Right lobe of liver (tissue), 6 donors: Measurements from ENCODE around the gene MTARC1. TPM values are rescaled to one million over a fixed set of nuclear protein-coding genes. Genes with fewer than 3 reads are reported as not detected.

Experiments
- ATAC-seq, 4 donors: fragments of 200-7000 bp; cut with Tn5 transposase; one replicate each; pipeline ENCODE4 v1.9.1; 2020; ENCODE audit warnings: mild to moderate bottlenecking in 4 of 4, moderate library complexity in 4 of 4
- DNase-seq, 3 donors: peaks; one replicate each; pipeline ENCODE4 v3.0.0-alpha.2; 2020
- H3K27ac ChIP-seq, 3 donors: fragments of 200-600 bp; one replicate each; pipeline ENCODE4 v1.8.0; 2022
- H3K27me3 ChIP-seq, 2 donors: fragments of 200-600 bp; one replicate each; pipeline ENCODE4 v1.8.0; 2022
- H3K36me3 ChIP-seq, 4 donors: fragments of 200-600 bp; sonication (generic) in 1 of 4; one replicate each; pipeline versions ENCODE4 v1.5.1 to v1.8.0; 2017 to 2022; ENCODE audit warnings: control low read depth in 1 of 4
- H3K4me1 ChIP-seq, 4 donors: fragments of 200-600 bp; sonication (generic) in 1 of 4; one replicate each; pipeline versions ENCODE4 v1.5.1 to v1.8.0; 2017 to 2022; ENCODE audit warnings: control low read depth in 1 of 4
- H3K4me3 ChIP-seq, 3 donors: fragments of 200-600 bp; one replicate each; pipeline ENCODE4 v1.8.0; 2022
- H3K9me3 ChIP-seq, 4 donors: fragments of 200-600 bp; sonication (generic) in 1 of 4; one replicate each; pipeline versions ENCODE4 v1.5.1 to v1.8.0; 2017 to 2022; ENCODE audit warnings: control low read depth in 1 of 4
- POLR2A ChIP-seq: fragments of 450-650 bp; IDR thresholded peaks from one replicate; pipeline ENCODE4 v1.6.1; 2017; ENCODE audit warnings: antibody characterized with exemption, mild to moderate bottlenecking
- WGBS: methylation state at CpG from one replicate; pipeline ENCODE4 v1.1.6; 2018; ENCODE audit warnings: low coverage, low lambda C conversion rate; ENCODE audit not compliant: insufficient coverage; ENCODE audit errors: missing lambda C conversion rate; 5-methylcytosine and 5-hydroxymethylcytosine counted together
- intact Hi-C, 2 donors: fragments of 100-400 bp; cut with DNase I; formaldehyde crosslinking; loops; one replicate each; pipeline versions ENCODE4 v1.11.2 to v1.14.1; 2022
- total RNA-seq, 6 experiments: library from RNA; depleted of rRNA in 2 of 6; stranded (reverse); fragments of >200 nt in 2 of 6; fragmentation: NEBNext Ultra II Directional in 3 of 6; extraction: Animal tissue kit (Norgen Biotek cat#: 25700) in 3 of 6; gene quantifications; one replicate each; pipeline versions ENCODE4 v1.1.0 to v1.2.4, GENCODE V29; 2016 to 2023
- TF ChIP-seq, protein P1 (sequence below), 4 donors: fragments of 200-600 bp in 3 of 4; fragments of 450-650 bp in 1 of 4; IDR thresholded peaks; one replicate each; pipeline versions ENCODE4 v1.5.1 to v1.8.0; 2016 to 2022; ENCODE audit warnings: antibody characterized with exemption in 4 of 4, mild to moderate bottlenecking in 2 of 4
- donor health status: DM: no; HTN: yes; CAD: no.
- donor health status: DM: no; HTN: no; CAD: no.
- donor health status: DM: no; HTN: no; CAD: no.
- donor health status: DM: no; HTN: yes; CAD: no.
- donor health status: DM: no; HTN: yes; CAD: no.

MTARC1 gene
- total RNA-seq, 6 experiments from 2014 or later = 14.5 to 83.6 (median 35.2) TPM

DNA sequence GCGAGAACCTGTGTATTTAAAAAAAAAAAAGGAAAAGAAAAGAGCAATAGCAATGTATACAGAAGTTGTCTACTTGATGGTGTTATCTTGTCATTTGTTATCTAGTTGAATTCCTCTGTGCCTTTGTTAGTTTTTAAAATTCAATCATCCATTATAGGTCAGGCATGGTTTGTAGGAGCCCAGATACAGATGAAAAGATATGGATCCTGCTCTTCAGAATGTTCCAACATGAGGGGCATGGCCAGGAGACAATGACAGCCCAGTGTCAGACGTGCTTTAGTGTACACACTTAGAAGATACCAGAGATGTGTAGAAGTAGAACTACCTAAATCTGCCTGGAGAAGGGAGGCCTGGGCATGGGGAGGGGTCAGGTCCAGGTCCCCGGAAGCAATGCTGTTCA lies 22.0 kb upstream of the MTARC1 start:
- no peak for TF ChIP-seq POLR2A
- TF ChIP-seq, protein P1, sequence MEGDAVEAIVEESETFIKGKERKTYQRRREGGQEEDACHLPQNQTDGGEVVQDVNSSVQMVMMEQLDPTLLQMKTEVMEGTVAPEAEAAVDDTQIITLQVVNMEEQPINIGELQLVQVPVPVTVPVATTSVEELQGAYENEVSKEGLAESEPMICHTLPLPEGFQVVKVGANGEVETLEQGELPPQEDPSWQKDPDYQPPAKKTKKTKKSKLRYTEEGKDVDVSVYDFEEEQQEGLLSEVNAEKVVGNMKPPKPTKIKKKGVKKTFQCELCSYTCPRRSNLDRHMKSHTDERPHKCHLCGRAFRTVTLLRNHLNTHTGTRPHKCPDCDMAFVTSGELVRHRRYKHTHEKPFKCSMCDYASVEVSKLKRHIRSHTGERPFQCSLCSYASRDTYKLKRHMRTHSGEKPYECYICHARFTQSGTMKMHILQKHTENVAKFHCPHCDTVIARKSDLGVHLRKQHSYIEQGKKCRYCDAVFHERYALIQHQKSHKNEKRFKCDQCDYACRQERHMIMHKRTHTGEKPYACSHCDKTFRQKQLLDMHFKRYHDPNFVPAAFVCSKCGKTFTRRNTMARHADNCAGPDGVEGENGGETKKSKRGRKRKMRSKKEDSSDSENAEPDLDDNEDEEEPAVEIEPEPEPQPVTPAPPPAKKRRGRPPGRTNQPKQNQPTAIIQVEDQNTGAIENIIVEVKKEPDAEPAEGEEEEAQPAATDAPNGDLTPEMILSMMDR (IDR thresholded peaks at IDR 0.05) = no peak
- peaks cover 0 to 17% (median 10%) of the 10 kb centered on the region in 4 donors for H3K36me3 ChIP-seq
- H3K27me3 ChIP-seq = no peaks in the 10 kb centered on the region
- H3K4me3 ChIP-seq = no peak overlapping the region
- peak overlapping the region in 1 of 3 donors; percentile 87 for H3K27ac ChIP-seq
- H3K9me3 ChIP-seq = no peaks in the 10 kb centered on the region
- ATAC-seq = no peak
- 88% methylated on average over 3 of the region's 3 CpGs for WGBS
- no peak for DNase-seq
- intact Hi-C loops = no loop called here
- peaks cover 0 to 75% (median 29%) of the 10 kb centered on the region in 4 donors for H3K4me1 ChIP-seq

DNA sequence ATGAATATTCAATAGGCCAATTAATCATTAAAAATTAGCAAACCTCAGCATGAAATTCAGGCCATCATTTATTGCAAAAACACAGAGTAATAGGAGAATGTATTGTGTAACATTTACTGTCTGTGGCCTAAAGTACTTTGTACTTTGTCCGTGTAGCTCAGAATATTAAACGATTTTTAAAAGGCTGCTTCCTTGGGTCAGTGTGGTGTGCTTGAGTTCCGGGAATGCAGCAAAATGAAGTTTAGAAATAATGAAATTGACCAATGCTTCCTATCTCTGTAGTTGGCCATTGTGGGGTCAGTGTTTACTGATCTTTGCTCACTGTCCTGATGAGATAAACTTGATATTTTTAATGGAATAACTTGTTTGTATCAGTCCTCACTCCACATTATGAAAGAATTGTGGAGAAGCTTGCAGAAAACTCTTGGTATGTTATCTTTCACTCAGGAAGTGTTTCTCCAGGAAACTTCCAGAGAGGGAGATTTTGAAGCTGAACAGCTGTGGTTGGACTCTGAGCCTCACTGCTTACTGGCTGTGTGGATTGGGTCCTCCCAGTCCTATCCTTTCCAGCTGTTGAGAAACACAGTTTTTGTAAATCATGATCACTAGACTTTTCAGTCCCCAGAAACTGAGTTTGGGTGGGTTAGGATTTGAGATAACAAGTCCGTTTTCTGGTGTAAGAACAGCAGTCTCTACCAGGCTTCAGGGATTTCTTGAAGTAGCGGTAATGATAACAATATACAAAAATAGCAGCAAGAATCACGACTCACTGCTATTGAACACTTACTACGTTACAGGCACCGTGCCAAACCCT lies 19.2 kb upstream of the MTARC1 start:
- DNase-seq = peak in 1 of 3 donors; percentile 71
- 18% methylated on average over 8 of the region's 8 CpGs for WGBS
- intact Hi-C loops = no loop called here

DNA sequence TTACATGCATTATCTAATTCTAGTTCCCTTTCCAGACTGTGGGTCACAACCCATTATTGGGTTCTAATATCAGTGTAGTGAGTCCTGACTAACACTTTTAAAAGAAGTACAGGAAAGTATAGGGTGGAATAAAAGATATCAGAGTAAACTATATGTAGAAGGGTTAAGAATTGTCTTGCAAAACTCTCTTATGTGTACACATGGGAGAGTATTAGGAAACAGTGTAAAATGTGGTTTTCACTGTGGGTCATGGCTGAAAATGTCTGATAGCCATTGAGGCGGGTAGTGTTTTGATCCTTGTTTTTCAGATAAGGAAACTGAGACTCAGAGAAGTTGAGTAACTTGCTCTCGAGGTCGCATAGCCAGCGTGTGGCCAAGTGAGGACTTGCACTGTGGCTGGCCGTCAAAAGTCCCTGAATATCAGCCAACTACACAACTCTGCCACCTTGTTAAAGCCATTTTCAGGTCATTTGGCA lies 18.5 kb upstream of the MTARC1 start:
- 6% methylated on average over 5 of the region's 5 CpGs for WGBS
- intact Hi-C loops = no loop called here
- Histone ChIP-seq H3K4me3 (peak overlapping the region in 1 of 3 donors; percentile 21), H3K9me3 (no peaks in the 10 kb centered on the region), H3K36me3 (peaks cover 0 to 40% (median 8%) of the 10 kb centered on the region in 4 donors), H3K27me3 (no peaks in the 10 kb centered on the region), H3K4me1 (peaks cover 0 to 47% (median 17%) of the 10 kb centered on the region in 4 donors), H3K27ac (peak overlapping the region; percentile 65 to 87 (median 83))
- ATAC-seq (peak; percentile 74 to 86 (median 77)), DNase-seq (peak; percentile 67 to 91 (median 85))
- no peak for TF ChIP-seq POLR2A
- TF ChIP-seq, protein P1 (IDR thresholded peaks at IDR 0.05) = peak; percentile 8 to 64 (median 22)

More for the DNA sequence above, 19.2 kb upstream of the MTARC1 start:
- Histone ChIP-seq H3K4me1 (peaks cover 0 to 53% (median 20%) of the 10 kb centered on the region in 4 donors), H3K27me3 (no peaks in the 10 kb centered on the region), H3K4me3 (peak overlapping the region in 2 of 3 donors; percentile 2 to 21), H3K27ac (peak overlapping the region; percentile 65 to 87 (median 83)), H3K36me3 (peaks cover 0 to 40% (median 11%) of the 10 kb centered on the region in 4 donors), H3K9me3 (no peaks in the 10 kb centered on the region)
- TF ChIP-seq, protein P1 (IDR thresholded peaks at IDR 0.05) = no peak
- no peak for TF ChIP-seq POLR2A
- peak; percentile 68 to 86 (median 78) for ATAC-seq

DNA sequence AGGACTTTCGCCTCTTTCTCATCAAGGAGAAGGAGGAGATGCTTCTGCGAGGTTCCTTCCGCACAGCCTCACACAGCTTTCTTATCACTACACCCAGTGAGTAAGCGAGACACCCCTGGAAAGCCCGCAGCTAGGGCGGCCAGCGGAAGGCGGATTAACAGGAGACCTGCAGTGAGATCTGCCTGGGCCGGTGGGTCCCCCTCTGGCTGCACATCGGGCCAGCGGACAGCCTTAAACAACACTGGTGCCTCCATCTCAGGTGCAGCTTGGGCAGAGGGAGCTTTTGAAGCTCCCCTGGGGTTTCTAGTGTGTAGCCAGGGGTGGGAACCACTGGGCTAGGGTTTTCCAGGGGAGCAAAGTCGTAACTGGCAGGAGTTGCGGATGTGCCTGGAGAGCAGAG lies 17.5 kb upstream of the MTARC1 start:
- TF ChIP-seq POLR2A = no peak
- TF ChIP-seq, protein P1 (IDR thresholded peaks at IDR 0.05) = no peak
- Histone ChIP-seq H3K36me3 (peaks cover 0 to 33% (median 5%) of the 10 kb centered on the region in 4 donors), H3K27me3 (no peaks in the 10 kb centered on the region), H3K4me3 (no peak overlapping the region), H3K9me3 (no peaks in the 10 kb centered on the region), H3K27ac (peak overlapping the region in 2 of 3 donors; percentile 83 to 87), H3K4me1 (peaks cover 0 to 39% (median 15%) of the 10 kb centered on the region in 4 donors)
- intact Hi-C loops = no loop called here
- 89% methylated on average over 8 of the region's 13 CpGs for WGBS
- no peak for DNase-seq
- ATAC-seq = no peak
